Measurements from ENCODE around the gene MED14.

- TF ChIP-seq CEBPB (IDR thresholded peaks at IDR 0.05), result no peak
- no peak for TF ChIP-seq TEAD4 (IDR thresholded peaks at IDR 0.05)
- no peak for TF ChIP-seq MAX (IDR thresholded peaks at IDR 0.05)
- no peak for TF ChIP-seq RAD21 (IDR thresholded peaks at IDR 0.05; ENCODE audit: low read depth)
- TF ChIP-seq EGR1 (IDR thresholded peaks at IDR 0.05), result no peak
These were observed 34.6 kb downstream of the MED14 start for GRCh38 chrX:40700640-40701342.
